ENCODE measurements around the gene SPACA4.

GRCh38 chr19:48616041-48616436 lies 9.5 kb downstream of the SPACA4 start:
- TF ChIP-seq SUZ12 (IDR thresholded peaks at IDR 0.05; ENCODE audit: extremely low read depth, insufficient read depth, insufficient read length), result no peak
- TF ChIP-seq YY1 (IDR thresholded peaks at IDR 0.05; ENCODE audit: insufficient read depth, insufficient read length), result no peak
- no peak for TF ChIP-seq ZNF274 (IDR thresholded peaks at IDR 0.05; ENCODE audit: low read depth, low read length)

All from NT2/D1 (cell line).